Stimulated activated CD8-positive, alpha-beta memory T cell treated with anti-CD3 and anti-CD28 coated beads, Interleukin-2, amount 100 ng/mL, for 1 hour (primary cell): ENCODE data around the gene GBE1.
"Not testable (repeated sequence)": the region's sequence is repeated elsewhere in the genome, so short reads cannot be mapped to it uniquely, and the experiment has no call there.

Experiments
- DNase-seq, 2 donors: peaks; one replicate each; pipeline ENCODE4 v3.0.0-alpha.2; 2020; ENCODE audit warnings: low read depth in 2 of 2

The GBE1 gene

GRCh38 chr3:81760924-81761903 lies at the start of gene GBE1:
Gene GBE1, minus strand, starts transcription at chr3:81761645. Its CDS starts 128 bp downstream, at chr3:81761517.
- peak; percentile 71 to 80 for DNase-seq

GRCh38 chr3:81808900-81809299 lies 47.5 kb upstream of the GBE1 start:
- DNase-seq: no peak

- no peak for DNase-seq
Measured at GRCh38 chr3:81799403-81799802, 38.0 kb upstream of the GBE1 start.

- no peak for DNase-seq
Measured at GRCh38 chr3:81793410-81793809, 32.0 kb upstream of the GBE1 start.

GRCh38 chr3:81790117-81790516 lies 28.7 kb upstream of the GBE1 start:
- DNase-seq: no peak

DNA sequence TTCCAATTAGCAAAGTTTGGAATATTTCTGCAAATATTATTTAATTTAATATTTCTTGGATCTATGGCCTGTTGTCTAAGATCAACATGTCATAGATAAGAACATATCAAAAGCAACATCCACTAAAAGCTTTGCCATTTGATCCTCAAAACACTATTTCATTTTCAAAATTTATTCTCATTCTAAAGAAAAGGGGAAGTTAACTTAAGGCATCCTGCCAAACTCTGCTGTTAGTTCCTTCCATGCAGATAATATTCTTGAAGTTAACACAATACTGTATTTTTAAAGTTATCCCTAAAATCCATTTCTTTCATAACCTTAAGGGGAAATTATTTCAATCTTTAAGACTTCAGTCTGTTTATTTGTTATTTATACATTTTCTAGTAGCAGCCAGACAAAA lies 28.2 kb upstream of the GBE1 start:
- DNase-seq: no peak

GRCh38 chr3:81788610-81789009 lies 27.2 kb upstream of the GBE1 start:
- DNase-seq: no peak

- no peak for DNase-seq
Measured at GRCh38 chr3:81788044-81788443, 26.6 kb upstream of the GBE1 start.

GRCh38 chr3:81782585-81782984 lies 21.1 kb upstream of the GBE1 start:
- no peak for DNase-seq

GRCh38 chr3:81778678-81779182 lies 17.3 kb upstream of the GBE1 start:
- DNase-seq: no peak

GRCh38 chr3:81776643-81777042 lies 15.2 kb upstream of the GBE1 start:
- DNase-seq: no peak

- no peak for DNase-seq
Measured at GRCh38 chr3:81770710-81771109, 9.3 kb upstream of the GBE1 start.

DNA sequence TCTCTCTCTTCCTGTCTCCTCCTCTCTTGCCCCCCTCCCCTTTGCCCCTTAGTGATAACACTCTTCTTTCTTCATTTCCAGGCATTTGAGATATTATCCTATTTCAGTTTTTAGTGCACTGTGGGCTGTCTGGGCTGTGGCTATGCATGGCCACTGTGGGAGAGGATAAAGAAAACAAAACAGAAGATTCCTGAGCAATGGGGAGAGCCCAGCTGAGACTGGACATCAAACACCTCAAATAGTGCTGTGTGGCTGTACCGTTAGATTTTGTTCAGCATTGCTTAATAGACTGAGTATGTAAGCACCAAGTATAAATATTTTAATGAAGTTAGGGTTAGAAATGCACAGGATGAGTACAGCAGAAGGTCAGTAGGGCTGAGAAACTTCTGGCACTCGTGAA lies 7.9 kb upstream of the GBE1 start:
- DNase-seq: no peak

DNA sequence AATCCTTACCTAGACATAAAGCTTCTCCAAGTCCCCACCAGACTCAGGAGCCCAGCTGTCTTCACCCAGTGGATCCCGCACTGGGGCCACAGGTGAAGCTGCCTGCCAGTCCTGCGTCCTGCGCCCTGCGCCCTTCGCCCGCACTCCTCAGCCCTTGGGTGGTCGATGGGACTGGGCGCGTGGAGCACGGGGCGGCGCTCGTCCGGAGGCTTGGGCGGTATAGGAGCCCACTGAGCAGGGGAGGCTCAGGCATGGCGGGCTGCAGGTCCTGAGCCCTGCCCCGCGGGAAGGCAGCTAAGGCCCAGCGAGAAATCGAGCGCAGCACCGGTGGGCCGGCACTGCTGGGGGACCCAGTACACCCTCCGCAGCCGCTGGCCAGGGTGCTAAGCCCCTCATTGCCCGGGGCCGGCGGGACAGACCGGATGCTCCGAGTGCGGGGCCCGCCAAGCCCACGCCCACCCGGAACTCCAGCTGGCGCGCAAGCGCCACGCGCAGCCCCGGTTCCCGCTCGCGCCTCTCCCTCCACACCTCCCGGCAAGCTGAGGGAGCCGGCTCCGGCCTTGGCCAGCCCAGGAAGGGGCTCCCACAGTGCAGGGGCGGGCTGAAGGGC lies 5.9 kb upstream of the GBE1 start:
- DNase-seq: not testable (repeated sequence)

GRCh38 chr3:81765400-81765799 lies 4.0 kb upstream of the GBE1 start:
- DNase-seq: no peak

GRCh38 chr3:81764665-81765064 lies 3.2 kb upstream of the GBE1 start:
- no peak for DNase-seq

- DNase-seq: no peak
Measured at GRCh38 chr3:81764002-81764401, 2.6 kb upstream of the GBE1 start.

GRCh38 chr3:81763001-81763400 lies 1.6 kb upstream of the GBE1 start:
- no peak for DNase-seq

DNA sequence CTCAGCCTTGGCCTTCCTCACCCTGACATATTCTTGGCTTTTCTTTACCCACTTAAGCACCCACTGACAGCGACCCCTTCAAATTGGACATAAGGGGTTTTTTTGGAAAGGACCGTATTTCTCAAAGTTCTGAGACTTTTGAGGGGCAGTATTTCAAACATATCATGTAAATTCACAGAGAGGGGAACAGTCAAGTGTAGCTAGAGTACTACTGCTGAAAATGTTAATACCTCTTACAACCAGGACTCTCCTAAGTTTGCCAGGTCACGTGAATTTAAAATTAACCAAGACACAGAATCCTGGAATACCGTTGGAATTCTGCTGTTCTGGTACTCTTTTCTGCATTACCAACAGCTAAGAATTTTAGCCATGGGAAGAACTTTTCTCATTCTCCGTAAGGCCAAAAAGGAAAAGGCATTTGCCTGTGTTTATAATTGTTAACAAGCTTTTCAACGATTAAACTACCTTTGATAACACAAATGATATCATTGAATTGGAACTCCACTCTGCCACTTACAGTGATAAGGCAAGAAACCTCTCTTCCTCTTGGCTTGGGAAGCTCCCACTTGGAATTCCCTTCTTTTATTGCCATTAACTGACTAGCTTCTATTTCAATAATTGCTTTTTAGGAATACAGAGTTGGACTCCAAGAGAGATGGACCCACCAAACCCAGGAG lies 597 bp upstream of the GBE1 start:
- DNase-seq: no peak

GRCh38 chr3:81760215-81760614 lies 1.2 kb downstream of the GBE1 start:
- no peak for DNase-seq

DNA sequence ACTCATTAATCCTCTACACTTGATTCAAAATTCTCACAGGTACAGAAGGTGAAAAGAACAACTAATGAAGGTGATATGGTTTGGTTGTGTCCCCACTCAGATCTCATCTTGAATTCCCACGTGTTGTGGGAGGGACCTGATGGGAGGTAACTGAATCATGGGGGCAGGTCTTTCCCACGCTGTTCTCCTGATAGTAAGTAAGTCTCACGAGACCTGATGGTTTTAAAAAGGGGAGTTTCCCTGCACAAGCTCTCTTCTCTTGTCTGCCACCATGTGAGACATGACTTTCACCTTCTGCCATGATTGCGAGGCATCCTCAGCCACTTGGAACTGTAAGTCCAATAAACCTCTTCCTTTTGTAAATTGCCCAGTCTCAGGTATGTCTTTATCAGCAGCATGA lies 2.7 kb downstream of the GBE1 start:
- not testable (repeated sequence) for DNase-seq

GRCh38 chr3:81758275-81758674 lies 3.2 kb downstream of the GBE1 start:
- DNase-seq: no peak
